AG09309 (cell line): Measurements from ENCODE around the gene SOD3.

Experiments
- DNase-seq: peaks from one replicate; pipeline ENCODE4 v3.0.0-alpha.2; 2010; ENCODE audit warnings: low read depth
- H3K4me3 ChIP-seq: 2 replicates; pipeline ENCODE4 v1.5.1; 2011; ENCODE audit warnings: mild to moderate bottlenecking, low read depth, low read length, moderate library complexity; ENCODE audit not compliant: control insufficient read depth
- TF ChIP-seq, protein P1 (sequence below): IDR thresholded peaks from 2 replicates; pipeline ENCODE4 v1.5.1; 2011; ENCODE audit warnings: mild to moderate bottlenecking, low read depth, low read length, inconsistent platforms; ENCODE audit not compliant: insufficient read depth, control insufficient read depth; ENCODE audit errors: missing control alignments

SOD3 gene

GRCh38 chr4:24835696-24836095 is 40.3 kb downstream of the SOD3 start:
- H3K4me3 ChIP-seq, result no peak overlapping the region
- DNase-seq, result no peak
- TF ChIP-seq, protein P1, sequence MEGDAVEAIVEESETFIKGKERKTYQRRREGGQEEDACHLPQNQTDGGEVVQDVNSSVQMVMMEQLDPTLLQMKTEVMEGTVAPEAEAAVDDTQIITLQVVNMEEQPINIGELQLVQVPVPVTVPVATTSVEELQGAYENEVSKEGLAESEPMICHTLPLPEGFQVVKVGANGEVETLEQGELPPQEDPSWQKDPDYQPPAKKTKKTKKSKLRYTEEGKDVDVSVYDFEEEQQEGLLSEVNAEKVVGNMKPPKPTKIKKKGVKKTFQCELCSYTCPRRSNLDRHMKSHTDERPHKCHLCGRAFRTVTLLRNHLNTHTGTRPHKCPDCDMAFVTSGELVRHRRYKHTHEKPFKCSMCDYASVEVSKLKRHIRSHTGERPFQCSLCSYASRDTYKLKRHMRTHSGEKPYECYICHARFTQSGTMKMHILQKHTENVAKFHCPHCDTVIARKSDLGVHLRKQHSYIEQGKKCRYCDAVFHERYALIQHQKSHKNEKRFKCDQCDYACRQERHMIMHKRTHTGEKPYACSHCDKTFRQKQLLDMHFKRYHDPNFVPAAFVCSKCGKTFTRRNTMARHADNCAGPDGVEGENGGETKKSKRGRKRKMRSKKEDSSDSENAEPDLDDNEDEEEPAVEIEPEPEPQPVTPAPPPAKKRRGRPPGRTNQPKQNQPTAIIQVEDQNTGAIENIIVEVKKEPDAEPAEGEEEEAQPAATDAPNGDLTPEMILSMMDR, result no peak

- H3K4me3 ChIP-seq, result no peak overlapping the region
- no peak for DNase-seq
- TF ChIP-seq, protein P1, result no peak
These were observed 41.4 kb downstream of the SOD3 start for GRCh38 chr4:24836661-24837242.

GRCh38 chr4:24837336-24837735 is 42.0 kb downstream of the SOD3 start:
- no peak overlapping the region for H3K4me3 ChIP-seq
- no peak for DNase-seq
- TF ChIP-seq, protein P1, result no peak

- no peak for DNase-seq
- TF ChIP-seq, protein P1, result no peak
- no peak overlapping the region for H3K4me3 ChIP-seq
These were observed 42.4 kb downstream of the SOD3 start for GRCh38 chr4:24837781-24838180.

GRCh38 chr4:24840362-24840761 is 45.0 kb downstream of the SOD3 start:
- TF ChIP-seq, protein P1, result no peak
- no peak for DNase-seq
- H3K4me3 ChIP-seq, result no peak overlapping the region

DNA sequence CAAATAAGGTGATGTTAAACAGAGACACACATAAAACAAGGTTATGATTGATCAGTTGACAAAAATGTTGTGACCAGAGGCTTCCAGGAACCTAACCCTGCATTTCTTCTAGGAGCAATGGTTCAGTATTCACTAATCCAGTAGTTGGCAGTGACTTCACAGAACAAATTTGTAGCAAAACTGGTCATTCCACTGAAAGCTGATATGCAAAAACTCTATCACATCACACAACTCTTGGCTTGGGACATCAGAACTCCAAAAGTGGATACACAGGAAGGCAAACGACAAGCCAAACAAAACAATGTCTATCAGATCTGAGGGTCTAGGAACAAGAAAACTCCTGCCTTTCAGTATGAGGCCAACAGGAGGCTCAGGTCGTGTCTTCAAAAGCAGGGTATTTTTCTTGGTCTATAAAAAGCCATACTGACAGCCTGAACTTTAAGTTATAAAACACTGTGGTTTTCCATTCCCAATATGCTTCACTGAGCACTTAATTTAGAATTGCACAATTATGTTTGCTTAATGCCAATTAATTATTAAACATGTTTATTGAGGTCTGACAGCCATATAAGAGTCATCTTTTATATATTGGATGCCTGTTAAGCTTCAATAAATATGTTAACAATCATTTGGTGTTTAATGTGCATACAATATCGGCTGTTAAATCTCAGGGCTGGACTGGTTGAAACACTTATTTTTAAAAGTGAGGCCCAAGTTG is 45.6 kb downstream of the SOD3 start:
- DNase-seq, result no peak
- TF ChIP-seq, protein P1, result no peak
- no peak overlapping the region for H3K4me3 ChIP-seq

GRCh38 chr4:24842356-24842755 is 47.0 kb downstream of the SOD3 start:
- no peak for DNase-seq
- H3K4me3 ChIP-seq, result no peak overlapping the region
- TF ChIP-seq, protein P1, result no peak
